Spinal cord (tissue), 10 donors: ENCODE data around the gene RFTN1. TPM values are rescaled to one million over a fixed set of nuclear protein-coding genes. Genes with fewer than 3 reads are reported as not detected.

ENCODE experiments used
- DNase-seq, 6 donors: peaks; one replicate each; pipeline versions ENCODE4 v3.0.0 to v3.0.0-alpha.2; 2013 to 2015; ENCODE audit warnings: low spot score in 6 of 6, low read depth in 4 of 6
- H3K27ac ChIP-seq: one replicate; pipeline ENCODE4 v1.5.1; 2013; ENCODE audit warnings: low read depth, low read length, control low read depth
- H3K27me3 ChIP-seq: one replicate; pipeline ENCODE4 v1.6.1; 2013; ENCODE audit warnings: low read length; ENCODE audit not compliant: control insufficient read depth, insufficient read depth
- H3K36me3 ChIP-seq: one replicate; pipeline ENCODE4 v1.6.1; 2013; ENCODE audit warnings: low read length; ENCODE audit not compliant: control insufficient read depth, insufficient read depth
- H3K4me1 ChIP-seq: one replicate; pipeline ENCODE4 v1.6.1; 2013; ENCODE audit warnings: low read length; ENCODE audit not compliant: control insufficient read depth, insufficient read depth
- H3K4me3 ChIP-seq: one replicate; pipeline ENCODE4 v1.5.1; 2013; ENCODE audit warnings: low read depth, low read length, control low read depth
- H3K9me3 ChIP-seq: one replicate; pipeline ENCODE4 v1.6.1; 2013; ENCODE audit warnings: low read length; ENCODE audit not compliant: control insufficient read depth, insufficient read depth
- WGBS: methylation state at CpG from one replicate; pipeline ENCODE4 v1.1.5; 2013; ENCODE audit warnings: missing lambda C conversion rate; ENCODE audit not compliant: insufficient coverage; 5-methylcytosine and 5-hydroxymethylcytosine counted together
- polyA plus RNA-seq, 2 donors: library from polyadenylated mRNA; unstranded; fragments of 120-200 nt; gene quantifications; one replicate each; pipeline ENCODE4 v1.2.1, GENCODE V29; 2013; ENCODE audit not compliant: insufficient read length in 2 of 2
- total RNA-seq, 2 donors: library from RNA; depleted of rRNA in 1 of 2; stranded (reverse); fragments of 120-200 nt in 1 of 2; fragments of >200 nt in 1 of 2; gene quantifications; one replicate each; pipeline versions ENCODE4 v1.2.3 to v1.2.4, GENCODE V29; 2013 to 2014
- donor health status: healthy.

Gene RFTN1
- total and polyA plus RNA-seq, 4 donors = 15.6 to 26.8 (median 25.7) TPM

GRCh38 chr3:16381426-16381825, 132.1 kb downstream of the RFTN1 start:
- Histone ChIP-seq H3K4me1 (peaks cover 7% of the 10 kb centered on the region), H3K4me3 (no peak overlapping the region), H3K36me3 (no peaks in the 10 kb centered on the region), H3K9me3 (no peaks in the 10 kb centered on the region), H3K27ac (no peak overlapping the region), H3K27me3 (no peaks in the 10 kb centered on the region)
- WGBS = 100% methylated on average over 2 of the region's 4 CpGs
- no peak for DNase-seq

GRCh38 chr3:16380421-16380820, 133.1 kb downstream of the RFTN1 start:
- DNase-seq = no peak
- Histone ChIP-seq H3K36me3 (no peaks in the 10 kb centered on the region), H3K4me1 (peaks cover 7% of the 10 kb centered on the region), H3K27me3 (no peaks in the 10 kb centered on the region), H3K9me3 (no peaks in the 10 kb centered on the region), H3K4me3 (no peak overlapping the region), H3K27ac (no peak overlapping the region)
- WGBS = 100% methylated on average over 1 of the region's 1 CpG

GRCh38 chr3:16379838-16380237, 133.7 kb downstream of the RFTN1 start:
- peak in 1 of 6 donors; percentile 24 for DNase-seq
- Histone ChIP-seq H3K27ac (no peak overlapping the region), H3K36me3 (no peaks in the 10 kb centered on the region), H3K9me3 (no peaks in the 10 kb centered on the region), H3K4me1 (peaks cover 11% of the 10 kb centered on the region), H3K27me3 (no peaks in the 10 kb centered on the region), H3K4me3 (no peak overlapping the region)
- WGBS = no CpG with 5 or more reads among the region's 2 CpGs

- Histone ChIP-seq H3K27me3 (no peaks in the 10 kb centered on the region), H3K36me3 (peaks cover 2% of the 10 kb centered on the region), H3K27ac (no peak overlapping the region), H3K4me1 (peaks cover 20% of the 10 kb centered on the region), H3K9me3 (no peaks in the 10 kb centered on the region), H3K4me3 (no peak overlapping the region)
- DNase-seq = no peak
- WGBS = 100% methylated on average over 1 of the region's 3 CpGs
These were observed 134.6 kb downstream of the RFTN1 start for GRCh38 chr3:16378920-16379319.

- no peaks in the 10 kb centered on the region for H3K9me3 ChIP-seq
- 86% methylated on average over 1 of the region's 3 CpGs for WGBS
- no peak overlapping the region for H3K27ac ChIP-seq
- no peak for DNase-seq
- H3K4me1 ChIP-seq = peaks cover 26% of the 10 kb centered on the region
- no peak overlapping the region for H3K4me3 ChIP-seq
- H3K27me3 ChIP-seq = no peaks in the 10 kb centered on the region
- peaks cover 2% of the 10 kb centered on the region for H3K36me3 ChIP-seq
These were observed 135.1 kb downstream of the RFTN1 start for GRCh38 chr3:16378415-16378814.

- H3K4me1 ChIP-seq = peaks cover 30% of the 10 kb centered on the region
- WGBS = 31% methylated on average over 12 of the region's 15 CpGs
- no peak overlapping the region for H3K4me3 ChIP-seq
- no peaks in the 10 kb centered on the region for H3K9me3 ChIP-seq
- H3K36me3 ChIP-seq = peaks cover 2% of the 10 kb centered on the region
- no peak overlapping the region for H3K27ac ChIP-seq
- peak in 2 of 6 donors; percentile 24 to 56 for DNase-seq
- H3K27me3 ChIP-seq = no peaks in the 10 kb centered on the region
These were observed 135.6 kb downstream of the RFTN1 start for GRCh38 chr3:16377847-16378302.

DNA sequence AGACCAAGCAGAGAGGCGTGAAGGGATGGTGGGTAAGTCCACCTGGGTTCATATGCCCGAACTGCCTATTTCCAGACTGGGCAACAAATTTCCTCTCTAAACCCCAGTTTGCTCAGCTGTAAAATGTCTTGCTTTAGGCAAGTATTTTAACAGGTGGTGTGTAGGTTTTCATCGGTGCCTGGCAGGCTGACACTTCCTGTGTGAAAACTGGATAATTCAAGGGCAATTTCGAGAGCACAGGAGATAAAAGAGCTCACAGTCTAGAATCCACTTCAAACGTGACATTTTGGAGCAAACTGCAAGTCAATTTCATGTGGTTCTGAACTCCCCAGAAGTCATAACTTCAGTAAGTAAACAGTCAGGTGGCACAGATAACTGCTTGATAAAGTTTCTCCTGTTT, 136.3 kb downstream of the RFTN1 start:
- Histone ChIP-seq H3K4me3 (no peak overlapping the region), H3K27ac (no peak overlapping the region), H3K36me3 (peaks cover 2% of the 10 kb centered on the region), H3K4me1 (peaks cover 30% of the 10 kb centered on the region), H3K9me3 (no peaks in the 10 kb centered on the region), H3K27me3 (no peaks in the 10 kb centered on the region)
- 85% methylated on average over 2 of the region's 5 CpGs for WGBS
- DNase-seq = no peak

- Histone ChIP-seq H3K27ac (no peak overlapping the region), H3K36me3 (peaks cover 2% of the 10 kb centered on the region), H3K9me3 (no peaks in the 10 kb centered on the region), H3K27me3 (no peaks in the 10 kb centered on the region), H3K4me3 (no peak overlapping the region), H3K4me1 (peaks cover 30% of the 10 kb centered on the region)
- no peak for DNase-seq
- WGBS = 95% methylated on average over 4 of the region's 6 CpGs
These were observed 137.6 kb downstream of the RFTN1 start for GRCh38 chr3:16375891-16376290.

DNA sequence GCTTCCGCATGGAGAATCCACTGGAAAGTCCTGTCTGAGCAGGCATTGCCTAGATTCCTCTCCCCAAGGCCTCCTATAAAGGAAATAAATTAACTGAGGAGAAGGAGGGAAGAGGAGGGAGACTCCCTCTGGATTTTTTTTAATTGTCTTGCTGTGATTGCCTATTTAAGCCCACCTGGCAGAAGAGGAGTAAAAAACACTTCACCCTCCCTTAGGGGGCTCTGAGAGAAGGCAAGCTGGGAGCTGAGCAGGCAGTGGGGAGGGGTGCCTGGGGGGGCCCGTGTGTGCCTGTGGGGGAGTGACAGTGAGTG, 138.6 kb downstream of the RFTN1 start:
- 20% methylated on average over 1 of the region's 2 CpGs for WGBS
- Histone ChIP-seq H3K27ac (no peak overlapping the region), H3K4me1 (peaks cover 34% of the 10 kb centered on the region), H3K4me3 (no peak overlapping the region), H3K36me3 (peaks cover 2% of the 10 kb centered on the region), H3K9me3 (no peaks in the 10 kb centered on the region), H3K27me3 (no peaks in the 10 kb centered on the region)
- peak in 1 of 6 donors; percentile 88 for DNase-seq

- peak in 1 of 6 donors; percentile 79 for DNase-seq
- H3K27ac ChIP-seq = peak overlapping the region; percentile 19
- H3K27me3 ChIP-seq = no peaks in the 10 kb centered on the region
- peaks cover 34% of the 10 kb centered on the region for H3K4me1 ChIP-seq
- H3K36me3 ChIP-seq = peaks cover 2% of the 10 kb centered on the region
- no peak overlapping the region for H3K4me3 ChIP-seq
- no peaks in the 10 kb centered on the region for H3K9me3 ChIP-seq
- WGBS = 58% methylated on average over 12 of the region's 17 CpGs
These were observed 139.2 kb downstream of the RFTN1 start for GRCh38 chr3:16374047-16374934.
